Endothelial cell of umbilical vein (primary cell): ENCODE measurements around the gene MRTFA. TPM values are rescaled to one million over a fixed set of nuclear protein-coding genes. Genes with fewer than 3 reads are reported as not detected.
A peak's percentile ranks its signal among the peaks of the same experiment; 100 is the strongest.

Experiments
- BruUV-seq: library from RNA; stranded (reverse); fragments of 400-500 nt; replicated peaks from 2 replicates; lab custom pipeline; 2021; lab: Mats Ljungman, UMichigan
- CTCF ChIA-PET: fragments of 300-600, 350-600 bp; sonication (Branson Sonifier 250); formaldehyde crosslinking; loops from one replicate; lab custom pipeline; 2021; ENCODE audit warnings: antibody characterized with exemption, inconsistent platforms; lab: Charles Lee
- POLR2A ChIA-PET: fragments of 300-600, 350-600 bp; sonication (Branson Sonifier 250); formaldehyde crosslinking; loops from one replicate; lab custom pipeline; 2021; ENCODE audit warnings: antibody characterized with exemption, inconsistent platforms; lab: Charles Lee
- DNase-seq: peaks from one replicate; pipeline ENCODE4 v3.0.0-alpha.2; 2011; ENCODE audit warnings: low read depth, low spot score
- FAIRE-seq: peaks from 2 replicates; lab custom pipeline; 2011; peaks lifted over from hg19 to GRCh38; lab: Jason Lieb, UNC
- H2AFZ ChIP-seq: 2 replicates; pipeline ENCODE4 v1.6.0; 2012; ENCODE audit warnings: low read depth, low read length, control low read depth, inconsistent platforms
- H3K27ac ChIP-seq: 2 replicates; pipeline ENCODE4 v1.5.1; 2011; ENCODE audit warnings: low read depth, mild to moderate bottlenecking, control low read depth, low read length, moderate library complexity; ENCODE audit not compliant: insufficient read depth
- H3K27me3 ChIP-seq, 2 experiments: 2 replicates each; pipeline versions ENCODE4 v1.6.0 to v1.6.1; 2011; ENCODE audit warnings: low read length in 2 of 2, mixed read lengths in 1 of 2; ENCODE audit not compliant: control insufficient read depth in 2 of 2, insufficient read depth in 2 of 2
- H3K36me3 ChIP-seq, 2 experiments: 2 replicates in 1 of 2; 3 replicates in 1 of 2; pipeline ENCODE4 v1.5.1; 2011; ENCODE audit warnings: low read length in 2 of 2, mild to moderate bottlenecking in 1 of 2, moderate library complexity in 1 of 2; ENCODE audit not compliant: control insufficient read depth in 2 of 2, insufficient read depth in 2 of 2; ENCODE audit errors: extremely low read depth in 1 of 2
- H3K4me1 ChIP-seq: 3 replicates; pipeline ENCODE4 v1.5.1; 2011; ENCODE audit warnings: mild to moderate bottlenecking, low read length; ENCODE audit not compliant: control insufficient read depth, insufficient read depth; ENCODE audit errors: extremely low read depth
- H3K4me2 ChIP-seq: 2 replicates; pipeline ENCODE4 v1.6.1; 2011; ENCODE audit warnings: low read length, control low read depth, mixed read lengths; ENCODE audit not compliant: insufficient read depth
- H3K4me3 ChIP-seq, 3 experiments: fragments of 200-600 bp in 1 of 3; sonication (generic), shearing (Covaris generic) in 1 of 3; replicated peaks in 1 of 3; 2 replicates each; pipeline ENCODE4 v1.5.1; 2011 to 2016; ENCODE audit warnings: control low read depth in 3 of 3, low read length in 3 of 3, mild to moderate bottlenecking in 2 of 3, inconsistent platforms in 1 of 3, low read depth in 1 of 3, moderate library complexity in 1 of 3; ENCODE audit not compliant: insufficient read depth in 1 of 3
- H3K79me2 ChIP-seq: 2 replicates; pipeline ENCODE4 v1.6.0; 2012; ENCODE audit warnings: low read length, inconsistent platforms; ENCODE audit not compliant: control insufficient read depth, insufficient read depth
- H3K9ac ChIP-seq: replicated peaks from 2 replicates; pipeline ENCODE3; 2011; ENCODE audit warnings: low read length, control low read depth; ENCODE audit not compliant: insufficient read depth; ENCODE audit errors: extremely low read depth
- H3K9me1 ChIP-seq: replicated peaks from 3 replicates; pipeline ENCODE4 v1.6.0; 2011; ENCODE audit warnings: mild to moderate bottlenecking, low read length; ENCODE audit not compliant: control insufficient read depth, insufficient read depth; ENCODE audit errors: extremely low read depth
- H3K9me3 ChIP-seq: replicated peaks from 2 replicates; pipeline ENCODE4 v1.5.1; 2012; ENCODE audit warnings: low read length, inconsistent platforms; ENCODE audit not compliant: control insufficient read depth, insufficient read depth
- H4K20me1 ChIP-seq: replicated peaks from 2 replicates; pipeline ENCODE3; 2011; ENCODE audit warnings: mild to moderate bottlenecking, low read length; ENCODE audit not compliant: control insufficient read depth, insufficient read depth; ENCODE audit errors: extremely low read depth
- EZH2 ChIP-seq: IDR thresholded peaks from 2 replicates; pipeline ENCODE4 v1.6.1; 2012; ENCODE audit warnings: borderline replicate concordance, low read depth, mild to moderate bottlenecking, moderate library complexity, low read length, inconsistent platforms; ENCODE audit not compliant: severe bottlenecking
- FOS ChIP-seq: IDR thresholded peaks from 2 replicates; pipeline ENCODE4 v1.6.1; 2011; ENCODE audit warnings: mild to moderate bottlenecking, low read length, moderate library complexity, borderline replicate concordance; ENCODE audit not compliant: insufficient read depth
- GATA2 ChIP-seq: IDR thresholded peaks from 2 replicates; pipeline ENCODE4 v1.7.0; 2011; ENCODE audit warnings: low read depth, mild to moderate bottlenecking, moderate library complexity, mixed read lengths, low read length; ENCODE audit not compliant: insufficient read length, insufficient read depth
- JUN ChIP-seq: IDR thresholded peaks from 2 replicates; pipeline ENCODE4 v1.6.1; 2011; ENCODE audit warnings: borderline replicate concordance, low read depth; ENCODE audit not compliant: insufficient read length, insufficient read depth
- MYC ChIP-seq: IDR thresholded peaks from one replicate; pipeline ENCODE4 v1.6.1; 2011; ENCODE audit warnings: mild to moderate bottlenecking, low read depth, low read length
- POLR2A ChIP-seq: IDR thresholded peaks from 2 replicates; pipeline ENCODE4 v1.6.1; 2012; ENCODE audit warnings: low read depth, mild to moderate bottlenecking, control low read depth, low read length
- POLR2AphosphoS5 ChIP-seq: IDR thresholded peaks from 2 replicates; pipeline ENCODE4 v1.6.1; 2012; ENCODE audit warnings: low read depth, mild to moderate bottlenecking, control low read depth, low read length, moderate library complexity; ENCODE audit not compliant: insufficient read depth
- dilution Hi-C: fragments of 300-500 bp; cut with MboI; formaldehyde crosslinking; loops from one replicate; pipeline ENCODE4 v1.15.0; 2019; ENCODE audit warnings: low sequenced_read_pairs; ENCODE audit not compliant: extremely low pct_ligation_motif_present
- intact Hi-C: fragments of 100-400 bp; cut with micrococcal nuclease; formaldehyde crosslinking; loops from one replicate; pipeline ENCODE4 v1.10.0; 2022
- polyA plus RNA-seq, 4 experiments: library from polyadenylated mRNA; depleted of rRNA in 3 of 4; stranded (reverse) in 3 of 4; unstranded in 1 of 4; fragments of >200 nt; gene quantifications; 2 replicates each; pipeline versions ENCODE4 v1.2.1 to v1.2.3, GENCODE V29; 2011 to 2012; ENCODE audit warnings: missing spikeins in 1 of 4
- total RNA-seq: library from RNA; stranded (reverse); gene quantifications from 2 replicates; pipeline ENCODE4 v1.2.3, GENCODE V29; 2021
- TF ChIP-seq, protein P1 (sequence below), 2 donors: IDR thresholded peaks; 1 replicate in 1 of 2; 2 replicates in 1 of 2; pipeline ENCODE4 v1.5.1; 2011; ENCODE audit warnings: low read length in 2 of 2, mild to moderate bottlenecking in 2 of 2, moderate library complexity in 2 of 2, control low read depth in 1 of 2, inconsistent platforms in 1 of 2, low read depth in 1 of 2; ENCODE audit not compliant: insufficient read depth in 1 of 2; ENCODE audit errors: extremely low read depth in 1 of 2
- TF ChIP-seq, protein P2 (sequence below): IDR thresholded peaks from 2 replicates; pipeline ENCODE4 v1.6.1; 2011; ENCODE audit not compliant: insufficient read depth, insufficient read length

MRTFA gene
- total and polyA plus RNA-seq, 2 donors (not counting 3 experiments of a cell fraction or from before 2014, with no cell fraction given), result 13.6 to 44.1 TPM

DNA sequence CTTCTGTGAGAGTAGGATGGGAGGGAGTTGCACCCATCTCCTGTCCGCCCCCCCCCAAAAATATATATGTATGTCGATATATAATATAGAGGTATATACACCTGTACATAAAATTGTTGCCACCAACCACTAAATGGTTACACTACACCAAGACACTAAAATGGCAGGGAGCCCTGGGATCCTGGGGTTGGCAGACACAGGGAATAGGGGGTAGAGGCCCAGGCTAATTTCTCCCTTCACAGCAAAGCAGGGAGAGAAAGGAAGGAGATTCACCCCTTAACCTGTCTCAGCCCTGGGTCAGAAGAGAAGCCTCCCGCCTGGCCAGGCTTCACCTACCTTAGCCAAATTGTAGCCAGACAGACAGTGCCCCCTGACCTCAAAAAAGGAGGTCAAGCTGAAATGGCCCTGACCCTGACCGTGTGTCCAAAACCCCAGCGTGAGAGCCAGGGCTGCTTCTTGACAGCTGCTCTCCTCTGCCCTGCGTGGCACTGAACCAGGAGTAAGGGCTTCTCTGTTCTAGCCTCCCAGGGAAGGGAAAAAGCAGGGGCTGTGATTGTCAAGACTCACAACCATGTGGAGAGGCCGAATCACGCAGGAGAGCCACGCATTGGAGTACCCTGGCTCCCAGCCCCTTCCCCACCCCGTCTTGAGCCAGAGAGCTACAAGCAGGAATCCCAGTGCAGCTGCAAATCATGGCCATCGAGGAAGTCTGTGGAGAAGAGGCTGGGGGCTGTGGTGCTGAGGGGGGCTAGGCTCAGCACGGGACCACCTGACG lies 225.6 kb downstream of the MRTFA start:
- Histone ChIP-seq H3K4me1 (no peaks in the 10 kb centered on the region), H3K4me3 (no peak overlapping the region), H3K27ac (no peak overlapping the region), H3K4me2 (no peak overlapping the region), H3K79me2 (no peaks in the 10 kb centered on the region), H3K9me3 (no peaks in the 10 kb centered on the region), H2AFZ (no peak overlapping the region), H3K9ac (no peak overlapping the region), H3K36me3 (peaks cover 0 to 53% of the 10 kb centered on the region in 2 experiments), H4K20me1 (no peaks in the 10 kb centered on the region), H3K27me3 (no peaks in the 10 kb centered on the region), H3K9me1 (no peaks in the 10 kb centered on the region)
- DNase-seq, result no peak
- dilution Hi-C loops (no loop called here), intact Hi-C loops (no loop called here)
- CTCF ChIA-PET, result no interaction called here
- TF ChIP-seq POLR2A (no peak), POLR2AphosphoS5 (no peak), FOS (no peak), MYC (no peak), JUN (no peak), GATA2 (no peak), EZH2 (no peak)
- TF ChIP-seq, protein P1, sequence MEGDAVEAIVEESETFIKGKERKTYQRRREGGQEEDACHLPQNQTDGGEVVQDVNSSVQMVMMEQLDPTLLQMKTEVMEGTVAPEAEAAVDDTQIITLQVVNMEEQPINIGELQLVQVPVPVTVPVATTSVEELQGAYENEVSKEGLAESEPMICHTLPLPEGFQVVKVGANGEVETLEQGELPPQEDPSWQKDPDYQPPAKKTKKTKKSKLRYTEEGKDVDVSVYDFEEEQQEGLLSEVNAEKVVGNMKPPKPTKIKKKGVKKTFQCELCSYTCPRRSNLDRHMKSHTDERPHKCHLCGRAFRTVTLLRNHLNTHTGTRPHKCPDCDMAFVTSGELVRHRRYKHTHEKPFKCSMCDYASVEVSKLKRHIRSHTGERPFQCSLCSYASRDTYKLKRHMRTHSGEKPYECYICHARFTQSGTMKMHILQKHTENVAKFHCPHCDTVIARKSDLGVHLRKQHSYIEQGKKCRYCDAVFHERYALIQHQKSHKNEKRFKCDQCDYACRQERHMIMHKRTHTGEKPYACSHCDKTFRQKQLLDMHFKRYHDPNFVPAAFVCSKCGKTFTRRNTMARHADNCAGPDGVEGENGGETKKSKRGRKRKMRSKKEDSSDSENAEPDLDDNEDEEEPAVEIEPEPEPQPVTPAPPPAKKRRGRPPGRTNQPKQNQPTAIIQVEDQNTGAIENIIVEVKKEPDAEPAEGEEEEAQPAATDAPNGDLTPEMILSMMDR (IDR thresholded peaks at IDR 0.05; ENCODE audit: extremely low read depth in 1 of 2, insufficient read depth in 1 of 2, low read depth in 1 of 2, low read length in 2 of 2), result no peak
- TF ChIP-seq, protein P2, sequence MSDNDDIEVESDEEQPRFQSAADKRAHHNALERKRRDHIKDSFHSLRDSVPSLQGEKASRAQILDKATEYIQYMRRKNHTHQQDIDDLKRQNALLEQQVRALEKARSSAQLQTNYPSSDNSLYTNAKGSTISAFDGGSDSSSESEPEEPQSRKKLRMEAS, result no peak
- BruUV-seq, result TSS peak; percentile 57
- POLR2A ChIA-PET, result no interaction called here
- no peak for FAIRE-seq
